ENCODE results near the gene FAM98A. TPM values are rescaled to one million over a fixed set of nuclear protein-coding genes. Genes with fewer than 3 reads are reported as not detected.

FAM98A gene
- polyA plus RNA-seq, 1 experiment, result 98.7 TPM

DNA sequence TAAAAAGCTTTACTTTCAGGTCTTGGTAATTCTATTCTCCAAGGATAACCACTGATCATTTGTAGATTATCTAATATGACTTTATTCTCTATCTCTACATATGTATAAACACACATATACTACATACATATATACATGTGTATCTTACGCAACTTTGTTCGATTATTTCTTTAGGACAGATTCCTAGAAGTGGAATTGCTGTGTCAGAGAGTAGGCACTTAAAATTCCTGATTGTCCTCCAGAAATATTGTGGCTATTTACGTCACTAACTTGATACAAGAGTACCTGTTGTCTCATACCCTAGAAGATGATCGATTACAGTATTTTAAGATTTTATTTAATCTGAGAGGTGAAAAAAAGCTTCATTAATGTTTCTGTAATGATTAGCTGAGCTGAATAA lies 57.9 kb downstream of the FAM98A start:
- no peak overlapping the region for H3K4me3 ChIP-seq (ENCODE audit: low read depth, low read length)
- H3K36me3 ChIP-seq (ENCODE audit: control insufficient read depth, insufficient read depth, low read length), result no peaks in the 10 kb centered on the region
- ChIA-PET POLR2A (interaction anchor here (0.7 kb wide), 1 partner anchor 274 kb away, joined by 4 read pairs; no protein-coding TSS in a partner anchor), CTCF (interaction anchor here (0.6 kb wide), 1 partner anchor 65 kb away, joined by 3 read pairs; no protein-coding TSS in a partner anchor)
- TF ChIP-seq CTCF (IDR thresholded peaks at IDR 0.05; ENCODE audit: insufficient read depth, low read depth, low read length), result no peak
- no peaks in the 10 kb centered on the region for H3K27me3 ChIP-seq (ENCODE audit: control insufficient read depth, insufficient read depth, low read length)
- DNase-seq (ENCODE audit: low read depth), result no peak

DNA sequence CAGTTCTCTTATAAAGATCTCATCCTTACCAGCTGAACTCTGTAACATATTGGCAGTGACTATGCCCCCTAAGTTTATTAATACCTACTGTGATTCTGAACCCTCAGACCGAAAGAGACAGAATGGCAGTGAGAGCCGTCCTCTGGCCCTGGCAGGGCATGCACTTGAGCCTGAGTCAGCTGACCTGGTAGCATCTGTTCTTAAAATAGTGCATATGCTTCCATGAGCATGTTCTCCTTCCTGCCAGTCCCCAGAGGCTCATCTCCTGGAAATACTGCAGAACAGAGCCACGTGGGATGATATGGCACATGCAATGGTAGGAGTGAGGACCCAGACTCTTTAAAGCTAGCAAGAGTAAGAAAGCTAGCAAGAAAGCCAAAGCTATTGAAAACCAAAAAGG lies 63.7 kb downstream of the FAM98A start:
- ChIA-PET POLR2A (no interaction called here), CTCF (interaction anchor here (1.0 kb wide), 1 partner anchor 13 kb away, joined by 3 read pairs; no protein-coding TSS in a partner anchor)
- H3K4me3 ChIP-seq (ENCODE audit: low read depth, low read length), result no peak overlapping the region
- no peak for TF ChIP-seq CTCF (IDR thresholded peaks at IDR 0.05; ENCODE audit: insufficient read depth, low read depth, low read length)
- no peak for DNase-seq (ENCODE audit: low read depth)
- H3K27me3 ChIP-seq (ENCODE audit: control insufficient read depth, insufficient read depth, low read length), result no peaks in the 10 kb centered on the region
- no peaks in the 10 kb centered on the region for H3K36me3 ChIP-seq (ENCODE audit: control insufficient read depth, insufficient read depth, low read length)

Small RNA genes lying within 50 kb of the gene (small RNA-seq; reads per million reads assigned to genes)
- not detected for gene ATP6V0E1P3 (ENCODE audit: insufficient read length, low read depth, low replicate concordance)

Other genes with a start within 250 kb of the FAM98A start
- 1.7 and 2.6 TPM in 2 replicates for gene RASGRP3, start 122.7 kb downstream of the FAM98A start, polyA plus RNA-seq (2011; rRNA removed)